K562 (cell line): Measurements from ENCODE around the gene LYRM7. TPM values are rescaled to one million over a fixed set of nuclear protein-coding genes. Genes with fewer than 3 reads are reported as not detected.
A peak's percentile ranks its signal among the peaks of the same experiment; 100 is the strongest.

Source experiments
- ARNT ChIP-seq, 2 experiments: fragments of 450-650 bp; IDR thresholded peaks; 2 replicates each; pipeline ENCODE4 v1.6.1; 2016; ENCODE audit warnings: mild to moderate bottlenecking in 1 of 2
- CAMTA2 ChIP-seq: fragments of 250-450 bp; sonication (Bioruptor Pico); conservative IDR thresholded peaks from 2 replicates; pipeline ENCODE4 v1.5.1; 2022
- DMBX1 ChIP-seq: fragments of 250-450 bp; sonication (Bioruptor Pico); IDR thresholded peaks from 2 replicates; pipeline ENCODE4 v1.8.0; 2022; ENCODE audit warnings: inconsistent platforms, mild to moderate bottlenecking, moderate library complexity, borderline replicate concordance
- KAT2B ChIP-seq: IDR thresholded peaks from one replicate; pipeline ENCODE4 v1.6.1; 2012; ENCODE audit warnings: low read depth, mild to moderate bottlenecking, control low read depth, inconsistent platforms, low read length, moderate library complexity
- NELFE ChIP-seq: IDR thresholded peaks from 2 replicates; pipeline ENCODE4 v1.6.1; 2011; ENCODE audit warnings: mild to moderate bottlenecking; ENCODE audit not compliant: insufficient read depth, insufficient read length
- NFYB ChIP-seq: IDR thresholded peaks from 2 replicates; pipeline ENCODE4 v1.6.1; 2011; ENCODE audit warnings: mild to moderate bottlenecking, moderate library complexity; ENCODE audit not compliant: insufficient read length; ENCODE audit errors: extremely low read depth
- NUFIP1 ChIP-seq: fragments of 450-650 bp; IDR thresholded peaks from 2 replicates; pipeline ENCODE4 v1.6.1; 2018; ENCODE audit not compliant: partially characterized antibody
- PHB ChIP-seq: fragments of 250-450 bp; sonication (Bioruptor Pico); IDR thresholded peaks from 2 replicates; pipeline ENCODE4 v1.5.0; 2021
- PTBP1 ChIP-seq: fragments of 200-400 bp; formaldehyde crosslinking; IDR thresholded peaks from 2 replicates; pipeline ENCODE4 v1.6.1; 2017; ENCODE audit warnings: low read depth, low read length
- TRIM24 ChIP-seq, 2 experiments: fragments of 450-650 bp; IDR thresholded peaks; 2 replicates each; pipeline ENCODE4 v1.6.1; 2016
- ZBED1 ChIP-seq: IDR thresholded peaks from 2 replicates; pipeline ENCODE4 v1.6.1; 2014
- ZFP1 ChIP-seq: fragments of 450-650 bp; formaldehyde crosslinking; IDR thresholded peaks from 2 replicates; pipeline ENCODE4 v1.4.0; 2020; ENCODE audit warnings: mild to moderate bottlenecking, mixed read lengths
- ZNF165 ChIP-seq: fragments of 250-450 bp; sonication (Bioruptor Pico); IDR thresholded peaks from 2 replicates; pipeline ENCODE4 v1.4.0; 2020; ENCODE audit warnings: borderline replicate concordance
- polyA plus RNA-seq, 8 experiments: library from polyadenylated mRNA; depleted of rRNA in 4 of 8; stranded (reverse) in 5 of 8; unstranded in 3 of 8; fragments of >200 nt; fragmentation: Nextera tagmentation in 2 of 8; fragmentation: Illumina TruSeq in 1 of 8; extraction: Ambion mirVana in 2 of 8; extraction: Trizol in 1 of 8; gene quantifications; 2 replicates each; pipeline versions ENCODE4 v1.2.1 to v1.2.3, GENCODE V29; 2011 to 2014; ENCODE audit warnings: inconsistent platforms in 1 of 8, missing spikeins in 1 of 8
- total RNA-seq, 7 experiments: library from RNA; depleted of rRNA in 6 of 7; stranded (reverse); fragments of >200 nt in 6 of 7; fragmentation: Illumina TruSeq in 2 of 7; extraction: Trizol in 2 of 7; gene quantifications; 2 replicates each; pipeline versions ENCODE4 v1.2.1 to v1.2.3, GENCODE V29; 2011 to 2021; ENCODE audit warnings: low replicate concordance in 1 of 7
- TF ChIP-seq, protein P1 (sequence below): fragments of 150-350 bp; conservative IDR thresholded peaks from 2 replicates; pipeline ENCODE4 v1.6.1; 2014; ENCODE audit warnings: low read length
- TF ChIP-seq, protein P2 (sequence below): fragments of 250-450 bp; sonication (Bioruptor Pico); IDR thresholded peaks from 2 replicates; pipeline ENCODE4 v1.8.0; 2021; ENCODE audit warnings: moderate library complexity, mild to moderate bottlenecking, inconsistent platforms
- TF ChIP-seq, protein P3 (sequence below): sonication (generic); formaldehyde crosslinking; IDR thresholded peaks from 2 replicates; pipeline ENCODE4 v1.9.0; 2022; ENCODE audit warnings: mild to moderate bottlenecking, missing genetic modification reagents
- TF ChIP-seq, protein P4 (sequence below), 2 experiments: fragments of 450-650 bp in 1 of 2; IDR thresholded peaks; 2 replicates each; pipeline ENCODE4 v1.6.1; 2011 to 2017; ENCODE audit warnings: low read depth in 2 of 2, antibody characterized with exemption in 1 of 2, borderline replicate concordance in 1 of 2, low read length in 1 of 2, mild to moderate bottlenecking in 1 of 2, mixed read lengths in 1 of 2; ENCODE audit not compliant: control insufficient read depth in 1 of 2
- TF ChIP-seq, protein P5 (sequence below): sonication (generic); formaldehyde crosslinking; IDR thresholded peaks from 2 replicates; pipeline ENCODE4 v1.8.0; 2022; ENCODE audit warnings: missing genetic modification reagents, mild to moderate bottlenecking, borderline replicate concordance

The LYRM7 gene
- total and polyA plus RNA-seq, 9 of the 15 experiments (the other 6 are each of a cell fraction or from before 2014, with no cell fraction given): 16.2 to 70.1 (median 33.3) TPM

DNA sequence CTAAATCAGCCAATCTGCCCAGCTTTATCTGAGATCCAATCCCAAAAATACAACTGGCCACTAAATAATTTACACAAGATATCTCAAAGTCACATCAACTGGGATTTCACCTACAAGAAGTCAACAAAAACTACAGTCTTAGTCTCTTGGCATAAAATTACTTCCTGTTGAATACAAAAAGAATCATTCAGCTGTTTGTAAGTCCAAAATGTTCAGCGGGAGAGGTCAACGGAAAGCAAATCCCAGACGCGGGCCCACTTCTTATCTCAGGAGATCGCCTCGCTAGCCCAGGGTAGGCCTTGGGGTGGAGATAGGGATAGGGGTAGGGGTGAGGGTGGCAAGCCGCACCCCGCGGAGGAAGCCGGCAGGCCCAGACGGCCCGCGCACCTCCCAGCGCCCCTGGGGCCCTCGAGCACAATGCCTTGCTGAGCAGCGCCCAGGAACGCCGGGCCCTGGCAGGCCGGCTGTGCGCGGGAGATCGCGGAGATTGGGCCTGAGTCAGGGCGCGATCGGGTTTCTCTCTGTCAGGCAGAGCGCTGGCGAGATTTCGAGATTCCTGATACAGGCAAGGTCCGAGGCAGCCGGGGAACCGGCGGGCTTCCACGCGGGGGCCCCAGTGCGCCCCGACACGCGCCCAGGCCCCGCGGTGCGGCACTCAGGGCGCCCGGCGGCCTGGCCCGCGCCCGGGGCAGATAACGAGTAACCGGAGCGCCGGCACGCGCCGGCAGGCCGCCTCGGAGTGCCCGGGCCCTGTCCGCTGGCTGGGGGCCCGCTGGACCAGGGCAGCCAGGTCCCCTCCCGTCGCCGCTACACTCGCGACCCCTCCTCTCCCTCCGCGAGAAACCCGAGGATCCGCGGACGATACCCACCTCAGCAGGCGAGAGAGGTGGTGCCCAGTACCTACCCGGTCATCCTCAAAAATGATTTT lies 6.3 kb upstream of the LYRM7 start (continued):
- no peak for TF ChIP-seq NFYB
- no peak for TF ChIP-seq DMBX1 (CRISPR knock-in tag)
- TF ChIP-seq, protein P1, sequence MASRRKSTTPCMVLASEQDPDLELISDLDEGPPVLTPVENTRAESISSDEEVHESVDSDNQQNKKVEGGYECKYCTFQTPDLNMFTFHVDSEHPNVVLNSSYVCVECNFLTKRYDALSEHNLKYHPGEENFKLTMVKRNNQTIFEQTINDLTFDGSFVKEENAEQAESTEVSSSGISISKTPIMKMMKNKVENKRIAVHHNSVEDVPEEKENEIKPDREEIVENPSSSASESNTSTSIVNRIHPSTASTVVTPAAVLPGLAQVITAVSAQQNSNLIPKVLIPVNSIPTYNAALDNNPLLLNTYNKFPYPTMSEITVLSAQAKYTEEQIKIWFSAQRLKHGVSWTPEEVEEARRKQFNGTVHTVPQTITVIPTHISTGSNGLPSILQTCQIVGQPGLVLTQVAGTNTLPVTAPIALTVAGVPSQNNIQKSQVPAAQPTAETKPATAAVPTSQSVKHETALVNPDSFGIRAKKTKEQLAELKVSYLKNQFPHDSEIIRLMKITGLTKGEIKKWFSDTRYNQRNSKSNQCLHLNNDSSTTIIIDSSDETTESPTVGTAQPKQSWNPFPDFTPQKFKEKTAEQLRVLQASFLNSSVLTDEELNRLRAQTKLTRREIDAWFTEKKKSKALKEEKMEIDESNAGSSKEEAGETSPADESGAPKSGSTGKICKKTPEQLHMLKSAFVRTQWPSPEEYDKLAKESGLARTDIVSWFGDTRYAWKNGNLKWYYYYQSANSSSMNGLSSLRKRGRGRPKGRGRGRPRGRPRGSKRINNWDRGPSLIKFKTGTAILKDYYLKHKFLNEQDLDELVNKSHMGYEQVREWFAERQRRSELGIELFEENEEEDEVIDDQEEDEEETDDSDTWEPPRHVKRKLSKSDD: no peak
- no peak for TF ChIP-seq ZBED1
- TF ChIP-seq ZNF165 (CRISPR knock-in tag): no peak
- peak; percentile 47; the same call in 1 of the 2 replicates for TF ChIP-seq PTBP1
- TF ChIP-seq, protein P2, sequence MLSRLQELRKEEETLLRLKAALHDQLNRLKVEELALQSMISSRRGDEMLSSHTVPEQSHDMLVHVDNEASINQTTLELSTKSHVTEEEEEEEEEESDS (CRISPR knock-in tag): no peak
- 0 out of 2 replicates have a peak, but pooled peaks have one; percentile 18 for TF ChIP-seq PHB (CRISPR knock-in tag)
- peak; percentile 52 to 60; a peak in 3 of 4 replicates for TF ChIP-seq TRIM24 (IDR thresholded peaks at IDR 0.05)
- TF ChIP-seq KAT2B: no peak
- TF ChIP-seq NUFIP1: no peak
- TF ChIP-seq ARNT (IDR thresholded peaks at IDR 0.05): no peak
- TF ChIP-seq, protein P3, sequence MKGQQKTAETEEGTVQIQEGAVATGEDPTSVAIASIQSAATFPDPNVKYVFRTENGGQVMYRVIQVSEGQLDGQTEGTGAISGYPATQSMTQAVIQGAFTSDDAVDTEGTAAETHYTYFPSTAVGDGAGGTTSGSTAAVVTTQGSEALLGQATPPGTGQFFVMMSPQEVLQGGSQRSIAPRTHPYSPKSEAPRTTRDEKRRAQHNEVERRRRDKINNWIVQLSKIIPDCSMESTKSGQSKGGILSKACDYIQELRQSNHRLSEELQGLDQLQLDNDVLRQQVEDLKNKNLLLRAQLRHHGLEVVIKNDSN (CRISPR knock-in tag): no peak
- no peak for TF ChIP-seq NELFE
- no peak for TF ChIP-seq CAMTA2 (CRISPR knock-in tag)
- TF ChIP-seq, protein P4, sequence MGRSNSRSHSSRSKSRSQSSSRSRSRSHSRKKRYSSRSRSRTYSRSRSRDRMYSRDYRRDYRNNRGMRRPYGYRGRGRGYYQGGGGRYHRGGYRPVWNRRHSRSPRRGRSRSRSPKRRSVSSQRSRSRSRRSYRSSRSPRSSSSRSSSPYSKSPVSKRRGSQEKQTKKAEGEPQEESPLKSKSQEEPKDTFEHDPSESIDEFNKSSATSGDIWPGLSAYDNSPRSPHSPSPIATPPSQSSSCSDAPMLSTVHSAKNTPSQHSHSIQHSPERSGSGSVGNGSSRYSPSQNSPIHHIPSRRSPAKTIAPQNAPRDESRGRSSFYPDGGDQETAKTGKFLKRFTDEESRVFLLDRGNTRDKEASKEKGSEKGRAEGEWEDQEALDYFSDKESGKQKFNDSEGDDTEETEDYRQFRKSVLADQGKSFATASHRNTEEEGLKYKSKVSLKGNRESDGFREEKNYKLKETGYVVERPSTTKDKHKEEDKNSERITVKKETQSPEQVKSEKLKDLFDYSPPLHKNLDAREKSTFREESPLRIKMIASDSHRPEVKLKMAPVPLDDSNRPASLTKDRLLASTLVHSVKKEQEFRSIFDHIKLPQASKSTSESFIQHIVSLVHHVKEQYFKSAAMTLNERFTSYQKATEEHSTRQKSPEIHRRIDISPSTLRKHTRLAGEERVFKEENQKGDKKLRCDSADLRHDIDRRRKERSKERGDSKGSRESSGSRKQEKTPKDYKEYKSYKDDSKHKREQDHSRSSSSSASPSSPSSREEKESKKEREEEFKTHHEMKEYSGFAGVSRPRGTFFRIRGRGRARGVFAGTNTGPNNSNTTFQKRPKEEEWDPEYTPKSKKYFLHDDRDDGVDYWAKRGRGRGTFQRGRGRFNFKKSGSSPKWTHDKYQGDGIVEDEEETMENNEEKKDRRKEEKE (IDR thresholded peaks at IDR 0.05; ENCODE audit: borderline replicate concordance in 1 of 2, control insufficient read depth in 1 of 2, low read depth in 2 of 2, low read length in 1 of 2): no peak
- TF ChIP-seq ZFP1 (CRISPR knock-in tag): no peak
- TF ChIP-seq, protein P5, sequence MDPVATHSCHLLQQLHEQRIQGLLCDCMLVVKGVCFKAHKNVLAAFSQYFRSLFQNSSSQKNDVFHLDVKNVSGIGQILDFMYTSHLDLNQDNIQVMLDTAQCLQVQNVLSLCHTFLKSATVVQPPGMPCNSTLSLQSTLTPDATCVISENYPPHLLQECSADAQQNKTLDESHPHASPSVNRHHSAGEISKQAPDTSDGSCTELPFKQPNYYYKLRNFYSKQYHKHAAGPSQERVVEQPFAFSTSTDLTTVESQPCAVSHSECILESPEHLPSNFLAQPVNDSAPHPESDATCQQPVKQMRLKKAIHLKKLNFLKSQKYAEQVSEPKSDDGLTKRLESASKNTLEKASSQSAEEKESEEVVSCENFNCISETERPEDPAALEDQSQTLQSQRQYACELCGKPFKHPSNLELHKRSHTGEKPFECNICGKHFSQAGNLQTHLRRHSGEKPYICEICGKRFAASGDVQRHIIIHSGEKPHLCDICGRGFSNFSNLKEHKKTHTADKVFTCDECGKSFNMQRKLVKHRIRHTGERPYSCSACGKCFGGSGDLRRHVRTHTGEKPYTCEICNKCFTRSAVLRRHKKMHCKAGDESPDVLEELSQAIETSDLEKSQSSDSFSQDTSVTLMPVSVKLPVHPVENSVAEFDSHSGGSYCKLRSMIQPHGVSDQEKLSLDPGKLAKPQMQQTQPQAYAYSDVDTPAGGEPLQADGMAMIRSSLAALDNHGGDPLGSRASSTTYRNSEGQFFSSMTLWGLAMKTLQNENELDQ (CRISPR knock-in tag): no peak
